Hematopoietic multipotent progenitor cell treated with erythropoietin and hydrocortisone succinate and interleukin-3 and kit ligand, for 8 days (in vitro differentiated cells): Measurements from ENCODE around the gene NHERF1.

ENCODE experiments used
- DNase-seq: peaks from one replicate; pipeline ENCODE4 v3.0.0-alpha.2; 2015

NHERF1 gene

DNA sequence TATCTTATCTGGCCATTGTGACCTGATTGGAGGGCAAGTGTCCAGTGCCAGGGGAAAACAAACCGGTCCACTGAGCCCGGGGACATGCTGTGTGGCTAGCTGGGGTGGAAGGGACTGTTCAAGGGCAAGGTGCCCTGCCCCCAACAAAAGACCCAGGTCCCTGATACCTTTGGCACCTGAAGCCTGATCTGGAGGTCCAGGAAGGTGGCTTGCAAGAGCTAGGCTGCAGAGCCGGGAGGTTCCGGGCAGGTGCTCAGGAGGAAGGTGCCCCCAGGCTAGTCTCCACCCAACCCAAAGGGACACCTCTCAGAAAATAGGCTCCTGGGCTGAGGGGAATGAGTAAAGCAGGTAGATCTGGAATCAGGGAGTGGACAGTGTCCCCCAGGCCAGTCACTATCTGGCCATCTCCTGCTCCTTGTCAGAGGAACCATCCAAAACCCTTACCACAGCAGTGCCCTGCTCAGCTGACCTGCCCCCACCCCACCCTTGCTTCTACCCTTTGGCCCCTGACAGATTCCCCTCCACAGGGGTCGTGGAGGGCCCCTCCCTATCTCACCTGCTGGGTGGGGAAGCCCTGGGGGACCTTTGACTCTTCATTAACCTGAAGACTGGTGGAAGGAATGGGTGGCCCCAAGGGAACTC is 21.5 kb downstream of the NHERF1 start:
- DNase-seq, result no peak

DNA sequence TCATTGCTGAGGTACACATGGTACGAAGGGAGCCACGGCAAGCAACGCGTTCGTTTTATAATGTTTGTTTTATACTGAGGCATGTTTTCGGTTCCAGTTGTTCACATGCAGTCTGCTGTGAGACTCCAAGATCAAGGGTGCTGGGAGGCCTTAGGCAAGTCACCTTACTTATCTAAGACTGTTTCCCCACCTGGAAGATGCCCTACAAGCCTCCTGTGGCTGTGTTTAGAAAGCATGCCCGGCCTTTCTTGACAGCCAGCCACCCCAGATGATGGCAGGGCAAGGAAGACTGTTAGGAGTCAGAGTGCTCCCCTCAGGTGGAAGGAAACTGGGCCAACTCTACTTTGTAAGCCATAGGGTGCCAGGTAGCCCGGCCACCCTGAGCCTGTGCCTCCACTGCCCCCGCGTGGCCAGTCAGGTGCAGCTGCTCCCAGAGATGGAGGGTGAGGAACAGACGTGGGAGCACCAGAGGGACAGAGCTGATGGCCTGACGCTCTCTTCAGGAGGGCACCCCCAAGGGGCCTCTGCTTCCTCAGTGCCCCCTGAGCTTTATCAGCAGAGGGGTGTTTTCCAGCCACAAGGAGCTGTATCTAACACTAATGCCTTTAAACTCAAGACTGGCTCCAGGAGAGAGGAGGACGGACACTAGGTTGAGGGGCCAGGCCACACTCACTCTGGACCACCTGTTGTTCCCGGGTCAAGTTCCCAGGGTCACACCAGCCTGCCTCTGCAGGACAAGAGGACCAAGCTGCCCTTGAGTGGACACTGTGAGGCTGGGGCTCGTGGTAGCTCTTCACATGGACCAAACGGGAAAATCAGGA is 22.3 kb downstream of the NHERF1 start:
- DNase-seq, result peak; percentile 73

- no peak for DNase-seq
Observed at GRCh38 chr17:74771319-74771914, 23.0 kb downstream of the NHERF1 start.

- no peak for DNase-seq
Observed at GRCh38 chr17:74772053-74772452, 23.6 kb downstream of the NHERF1 start.

GRCh38 chr17:74773414-74773813 is 25.0 kb downstream of the NHERF1 start:
- no peak for DNase-seq

- no peak for DNase-seq
Observed at GRCh38 chr17:74773871-74774286, 25.5 kb downstream of the NHERF1 start.

- DNase-seq, result no peak
Observed at GRCh38 chr17:74775409-74776043, 27.1 kb downstream of the NHERF1 start.

- peak; percentile 94 for DNase-seq
Observed at GRCh38 chr17:74776044-74776962, 27.9 kb downstream of the NHERF1 start, which contains the start of gene NAT9. TSS of gene NAT9 (minus strand) at chr17:74776345. CDS start at chr17:74775698, 647 bp downstream.

DNA sequence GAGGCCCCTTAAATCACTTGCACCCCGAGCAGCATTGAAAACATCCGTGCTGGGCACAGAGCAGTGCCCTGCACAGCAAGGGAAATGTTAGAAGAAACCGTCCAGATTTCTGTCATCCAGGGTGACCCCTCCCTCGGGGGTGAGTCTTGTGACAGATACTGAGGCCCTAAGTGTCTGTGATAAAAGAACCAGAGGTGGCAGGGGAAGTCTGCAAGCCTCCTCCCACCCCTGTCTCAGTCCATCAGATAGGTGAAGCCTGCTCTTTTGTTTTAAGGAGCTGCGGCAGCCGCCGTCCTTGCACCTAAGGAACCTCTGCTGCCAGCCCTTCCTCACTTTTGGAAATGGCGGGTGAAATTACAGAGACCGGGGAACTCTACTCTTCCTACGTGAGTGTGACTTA is 28.6 kb downstream of the NHERF1 start:
- peak; percentile 72 for DNase-seq

- no peak for DNase-seq
Observed at GRCh38 chr17:74777901-74778515, 29.6 kb downstream of the NHERF1 start.

DNA sequence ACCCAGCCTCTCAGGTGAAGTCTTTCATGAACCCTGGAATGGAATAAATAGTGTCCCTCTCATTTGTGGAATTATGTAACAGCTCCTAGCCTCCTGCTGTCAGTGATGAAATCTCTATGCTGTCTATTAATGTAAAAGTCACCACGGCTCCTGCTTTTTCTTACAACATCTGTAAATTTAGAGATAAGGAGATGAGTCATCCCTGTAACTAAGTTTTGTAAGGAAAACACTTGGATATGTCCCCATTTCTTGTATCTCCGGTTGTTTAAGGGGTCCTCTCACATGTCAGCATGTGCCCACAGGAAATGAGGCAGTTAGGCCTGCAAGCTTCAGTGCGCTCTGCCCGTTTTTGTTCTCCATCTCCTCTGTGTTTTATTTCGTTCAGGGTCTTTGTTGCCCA is 30.5 kb downstream of the NHERF1 start:
- no peak for DNase-seq

- DNase-seq, result no peak
Observed at GRCh38 chr17:74779501-74779900, 31.1 kb downstream of the NHERF1 start.

- DNase-seq, result peak; percentile 57
Observed at GRCh38 chr17:74779948-74780400, 31.5 kb downstream of the NHERF1 start.

- peak; percentile 79 for DNase-seq
Observed at GRCh38 chr17:74780443-74781238, 32.2 kb downstream of the NHERF1 start.

DNA sequence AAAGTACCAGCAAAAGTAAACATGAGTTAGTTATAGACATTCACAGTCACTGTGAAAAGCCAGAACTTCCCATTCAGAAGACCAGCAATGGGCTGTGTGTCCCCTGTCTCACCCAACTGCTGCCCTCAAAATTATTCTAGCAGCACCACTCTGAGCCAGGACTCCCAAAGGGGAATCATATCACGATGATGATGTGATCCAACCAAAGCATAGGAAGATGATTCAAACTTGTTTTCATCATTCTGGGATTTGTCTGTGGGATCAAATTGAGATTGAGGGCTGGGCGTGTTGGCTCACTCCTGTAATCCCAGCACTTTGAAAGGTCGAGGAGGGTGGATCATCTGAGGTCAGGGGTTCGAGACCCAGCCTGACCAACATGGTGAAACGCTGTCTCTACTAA is 34.1 kb downstream of the NHERF1 start:
- no peak for DNase-seq

DNA sequence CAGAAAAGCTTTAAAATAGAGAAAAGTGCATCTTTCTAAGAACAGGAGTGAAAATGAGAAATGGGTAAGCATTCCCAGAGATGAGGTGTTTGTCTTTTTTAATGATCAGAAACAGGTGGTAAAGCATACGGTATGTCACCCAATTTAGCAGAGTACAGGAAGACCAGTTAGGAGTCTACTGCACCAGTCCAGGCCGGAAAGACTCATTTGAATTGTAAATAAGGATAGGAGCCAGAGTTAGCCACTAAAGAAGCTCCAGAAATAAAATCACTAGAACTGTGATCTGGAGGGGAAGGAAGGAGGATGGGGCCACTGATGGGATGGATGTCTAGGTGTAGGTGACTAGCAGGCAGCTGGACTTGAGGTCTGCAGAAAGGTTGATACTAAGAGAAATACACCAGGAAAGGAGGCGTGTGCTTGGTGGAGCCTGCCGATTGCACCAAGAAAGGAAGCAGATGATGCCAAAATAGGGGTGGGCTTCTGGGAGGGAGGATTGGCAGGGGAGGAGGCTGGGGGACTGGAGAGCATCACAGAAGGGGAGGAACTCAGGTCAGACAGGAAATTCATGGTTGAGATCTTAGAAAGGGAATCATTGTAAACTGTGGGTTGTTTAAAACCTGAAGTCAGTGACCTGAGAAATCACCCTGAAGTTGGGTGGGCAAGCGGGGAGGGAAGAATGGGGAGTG is 35.8 kb downstream of the NHERF1 start:
- DNase-seq, result no peak

- DNase-seq, result no peak
Observed at GRCh38 chr17:74785096-74785980, 36.9 kb downstream of the NHERF1 start.

GRCh38 chr17:74785981-74786360 is 37.5 kb downstream of the NHERF1 start:
- no peak for DNase-seq

DNA sequence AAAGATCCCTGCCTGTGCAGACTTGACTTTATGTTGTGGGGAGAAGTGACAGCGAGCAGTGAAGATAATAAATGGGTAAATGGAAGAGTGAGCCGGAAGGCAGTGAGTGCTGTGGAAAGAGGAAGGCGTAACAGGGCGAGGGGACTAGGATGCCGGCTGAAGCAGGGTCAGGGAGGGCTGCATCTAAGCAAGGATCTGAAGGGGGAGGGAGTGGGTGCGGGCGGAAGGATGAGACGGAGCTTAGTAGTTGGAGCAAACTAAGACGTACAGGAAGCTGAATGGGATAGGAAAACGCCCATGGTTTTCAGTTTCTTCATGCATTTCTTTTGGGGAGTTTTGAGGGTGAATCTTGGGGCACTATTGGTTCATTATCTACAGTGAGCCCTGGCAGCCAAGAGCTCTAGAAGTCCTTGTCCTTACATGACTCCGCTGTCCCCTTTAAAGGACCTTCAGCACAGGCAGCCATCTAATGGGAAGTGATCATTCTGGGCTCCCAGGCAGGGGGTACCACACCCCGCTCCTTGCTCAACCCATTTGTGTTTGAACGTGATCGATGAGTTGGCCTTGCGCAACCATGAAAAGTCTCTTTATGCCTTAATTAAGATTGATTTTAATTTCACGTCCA is 38.1 kb downstream of the NHERF1 start:
- no peak for DNase-seq
